PC-9 (cell line): ENCODE results near the gene MAX. TPM values are rescaled to one million over a fixed set of nuclear protein-coding genes. Genes with fewer than 3 reads are reported as not detected.

Source experiments
- BruUV-seq: library from RNA; stranded (reverse); fragments of 400-500 nt; replicated peaks from 2 replicates; lab custom pipeline; 2021; lab: Mats Ljungman, UMichigan
- CTCF ChIA-PET: fragments of 300-600 bp; sonication (Branson Sonifier 250); formaldehyde crosslinking; loops from one replicate; lab custom pipeline; 2022; ENCODE audit warnings: antibody characterized with exemption; lab: Charles Lee
- POLR2A ChIA-PET: fragments of 300-600 bp; sonication (Branson Sonifier 250); formaldehyde crosslinking; loops from one replicate; lab custom pipeline; 2022; ENCODE audit warnings: antibody characterized with exemption; ENCODE audit not compliant: unreplicated experiment; lab: Charles Lee
- DNase-seq, 2 experiments: peaks; one replicate each; pipeline versions ENCODE4 v3.0.0 to v3.0.0-alpha.2; 2015 to 2022; ENCODE audit warnings: mixed read lengths in 1 of 2
- H2AFZ ChIP-seq: fragments of 200-600 bp; sonication (generic); 2 replicates; pipeline ENCODE4 v1.8.1; 2017; ENCODE audit warnings: antibody characterized with exemption
- H3F3A ChIP-seq: fragments of 200-600 bp; sonication (generic); 2 replicates; pipeline ENCODE4 v1.8.1; 2017; ENCODE audit warnings: antibody characterized with exemption, mild to moderate bottlenecking, low read depth; ENCODE audit not compliant: insufficient read depth
- H3K27ac ChIP-seq: fragments of 200-600 bp; sonication (generic); 2 replicates; pipeline ENCODE4 v1.6.1; 2016; ENCODE audit warnings: mixed run types
- H3K27me3 ChIP-seq: fragments of 200-600 bp; sonication (generic); 2 replicates; pipeline ENCODE4 v1.6.1; 2016; ENCODE audit warnings: low read depth, mixed run types; ENCODE audit not compliant: insufficient read depth
- H3K36me3 ChIP-seq: fragments of 200-600 bp; sonication (generic); 2 replicates; pipeline ENCODE4 v1.6.1; 2016; ENCODE audit warnings: low read depth, mixed run types
- H3K4me1 ChIP-seq: fragments of 200-600 bp; sonication (generic); replicated peaks from 2 replicates; pipeline ENCODE4 v1.6.1; 2016; ENCODE audit warnings: mixed run types; ENCODE audit not compliant: insufficient read depth
- H3K4me2 ChIP-seq: fragments of 200-600 bp; sonication (generic); 2 replicates; pipeline ENCODE4 v1.6.1; 2017; ENCODE audit warnings: mixed run types
- H3K4me3 ChIP-seq: fragments of 200-600 bp; sonication (generic); 2 replicates; pipeline ENCODE4 v1.6.1; 2016; ENCODE audit warnings: mixed run types
- H3K79me2 ChIP-seq: fragments of 200-600 bp; sonication (generic); 2 replicates; pipeline ENCODE4 v1.6.1; 2017; ENCODE audit warnings: low read depth, mixed run types
- H3K9me2 ChIP-seq: fragments of 200-600 bp; sonication (generic); 2 replicates; pipeline ENCODE4 v1.8.1; 2017; ENCODE audit warnings: mild to moderate bottlenecking; ENCODE audit not compliant: insufficient read depth
- H3K9me3 ChIP-seq: fragments of 200-600 bp; sonication (generic); 2 replicates; pipeline ENCODE4 v1.8.1; 2016; ENCODE audit warnings: low read depth; ENCODE audit not compliant: insufficient read depth
- H4K20me1 ChIP-seq: fragments of 200-600 bp; sonication (generic); 2 replicates; pipeline ENCODE4 v1.8.1; 2017; ENCODE audit not compliant: insufficient read depth
- CTCF ChIP-seq: fragments of 200-600 bp; sonication (generic); conservative IDR thresholded peaks from 2 replicates; pipeline ENCODE4 v1.6.1; 2017; ENCODE audit warnings: mixed run types, antibody characterized with exemption, mild to moderate bottlenecking, moderate library complexity
- EZH2 ChIP-seq: fragments of 200-600 bp; sonication (generic); IDR thresholded peaks from 2 replicates; pipeline ENCODE4 v1.8.0; 2017; ENCODE audit warnings: antibody characterized with exemption, low read depth
- intact Hi-C: fragments of 100-400 bp; cut with micrococcal nuclease; formaldehyde crosslinking; loops from one replicate; pipeline ENCODE4 v1.10.0; 2022; ENCODE audit not compliant: unreplicated experiment
- total RNA-seq: library from RNA; stranded (reverse); gene quantifications from 2 replicates; pipeline ENCODE4 v1.2.3, GENCODE V29; 2021

Gene MAX
- total RNA-seq, 1 experiment from 2014 or later: 76.1 TPM

DNA sequence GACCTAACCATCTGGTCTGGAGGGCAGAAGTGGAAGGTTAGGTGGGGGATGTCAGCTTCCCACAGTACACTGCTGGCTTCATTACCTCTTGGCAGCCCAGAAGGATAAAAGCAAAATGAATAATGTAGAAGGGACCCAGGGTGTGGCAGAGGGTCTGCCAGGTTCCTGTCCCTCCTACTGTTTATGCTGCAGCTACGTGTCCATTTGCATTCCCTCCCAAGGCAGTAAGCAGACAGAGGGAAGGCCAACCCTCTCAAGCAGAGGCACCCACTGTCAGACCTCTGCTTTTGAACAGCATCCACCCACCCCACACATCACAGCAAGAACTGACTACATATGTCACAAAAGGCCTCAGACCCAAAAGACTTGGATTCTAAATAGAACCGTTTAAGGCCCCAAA lies 19.4 kb downstream of the MAX start:
- no peaks in the 10 kb centered on the region for H3K79me2 ChIP-seq
- H3K9me3 ChIP-seq: no peaks in the 10 kb centered on the region
- 0 out of 2 replicates have a peak, but pooled peaks cover 13% of the 10 kb centered on the region for H4K20me1 ChIP-seq
- H3K27me3 ChIP-seq: no peaks in the 10 kb centered on the region
- POLR2A ChIA-PET: no interaction called here
- no peak overlapping the region for H2AFZ ChIP-seq
- TF ChIP-seq CTCF: no peak
- no peak for DNase-seq
- H3K4me2 ChIP-seq: no peak overlapping the region
- H3K9me2 ChIP-seq: no peaks in the 10 kb centered on the region
- no peaks in the 10 kb centered on the region for H3K4me1 ChIP-seq
- no TSS peak for BruUV-seq
- no peak overlapping the region for H3K4me3 ChIP-seq
- no peak overlapping the region for H3K27ac ChIP-seq
- H3K36me3 ChIP-seq: peaks cover 64% of the 10 kb centered on the region
- CTCF ChIA-PET: no interaction called here
- intact Hi-C loops: no loop called here
- no peaks in the 10 kb centered on the region for H3F3A ChIP-seq

DNA sequence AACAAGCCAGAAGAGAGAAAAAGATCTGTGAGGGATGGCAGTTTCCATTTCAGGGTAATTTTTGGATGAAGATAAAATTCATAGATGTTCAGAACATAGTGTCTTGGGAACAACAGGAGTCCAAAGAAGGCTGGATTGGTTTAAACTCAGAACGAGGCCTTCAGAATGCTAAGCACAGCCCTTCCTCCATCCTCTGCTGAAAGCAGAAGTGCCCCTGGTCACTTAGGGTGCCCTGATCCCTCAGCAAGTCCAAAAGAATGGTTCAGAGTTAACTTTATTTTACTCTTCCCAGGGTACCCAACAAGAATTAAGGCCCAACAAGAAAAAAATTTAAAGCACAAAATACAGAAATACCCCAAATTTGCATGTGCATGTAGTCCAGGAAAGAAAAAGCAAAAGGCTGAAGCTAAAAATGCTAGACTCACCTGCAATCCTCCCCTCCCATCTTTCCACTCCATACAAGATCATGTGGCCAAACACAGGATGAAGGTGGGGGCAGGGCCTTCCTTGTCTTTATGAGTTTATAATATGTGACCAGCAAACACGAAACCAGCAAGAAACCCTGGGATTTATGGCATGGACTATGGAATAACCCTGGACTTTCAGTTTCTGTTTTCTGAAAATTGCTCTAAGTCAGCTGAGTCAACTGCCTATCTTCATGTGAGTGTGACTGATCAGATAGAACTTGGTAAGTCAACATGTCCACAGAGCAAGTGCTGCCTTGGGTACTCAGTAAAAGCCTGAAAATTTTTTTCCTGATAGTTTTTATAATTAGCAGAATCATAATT lies 21.2 kb downstream of the MAX start:
- H3K79me2 ChIP-seq: no peaks in the 10 kb centered on the region
- CTCF ChIA-PET: no interaction called here
- no peak overlapping the region for H3K4me3 ChIP-seq
- no peaks in the 10 kb centered on the region for H3K4me1 ChIP-seq
- no TSS peak for BruUV-seq
- POLR2A ChIA-PET: no interaction called here
- no peak overlapping the region for H2AFZ ChIP-seq
- intact Hi-C loops: no loop called here
- TF ChIP-seq CTCF (no peak), EZH2 (no peak)
- no peak overlapping the region for H3K4me2 ChIP-seq
- peaks cover 59% of the 10 kb centered on the region for H3K36me3 ChIP-seq
- H3F3A ChIP-seq: no peaks in the 10 kb centered on the region
- no peak overlapping the region for H3K27ac ChIP-seq
- H4K20me1 ChIP-seq: 0 out of 2 replicates have a peak, but pooled peaks cover 13% of the 10 kb centered on the region
- no peaks in the 10 kb centered on the region for H3K27me3 ChIP-seq
- DNase-seq: no peak
- no peaks in the 10 kb centered on the region for H3K9me3 ChIP-seq
- no peaks in the 10 kb centered on the region for H3K9me2 ChIP-seq

- peaks cover 56% of the 10 kb centered on the region for H3K36me3 ChIP-seq
- BruUV-seq: no TSS peak
- H3K79me2 ChIP-seq: no peaks in the 10 kb centered on the region
- H3K27ac ChIP-seq: no peak overlapping the region
- no peak for DNase-seq
- H4K20me1 ChIP-seq: 0 out of 2 replicates have a peak, but pooled peaks cover 13% of the 10 kb centered on the region
- TF ChIP-seq EZH2: no peak
- H3K4me2 ChIP-seq: no peak overlapping the region
- intact Hi-C loops: no loop called here
- CTCF ChIA-PET: interaction anchor here (0.6 kb wide), 1 partner anchor 1294 kb away, joined by 3 read pairs; no protein-coding TSS in a partner anchor
- no peaks in the 10 kb centered on the region for H3K4me1 ChIP-seq
- no peaks in the 10 kb centered on the region for H3F3A ChIP-seq
- H3K9me2 ChIP-seq: no peaks in the 10 kb centered on the region
- no peak overlapping the region for H3K4me3 ChIP-seq
- no peaks in the 10 kb centered on the region for H3K9me3 ChIP-seq
- H3K27me3 ChIP-seq: no peaks in the 10 kb centered on the region
- POLR2A ChIA-PET: no interaction called here
- no peak overlapping the region for H2AFZ ChIP-seq
Measured at GRCh38 chr14:65079768-65080167, 22.5 kb downstream of the MAX start.
